Subcutaneous adipose tissue (tissue), 4 donors: ENCODE results near the gene ARHGAP1. TPM values are rescaled to one million over a fixed set of nuclear protein-coding genes. Genes with fewer than 3 reads are reported as not detected.

Source experiments
- CTCF ChIP-seq: fragments of 450-650 bp; IDR thresholded peaks from one replicate; pipeline ENCODE4 v1.5.1; 2016; ENCODE audit warnings: low read depth, mild to moderate bottlenecking, control low read depth, antibody characterized with exemption, moderate library complexity
- total RNA-seq, 4 donors: library from RNA; depleted of rRNA; stranded (reverse); fragments of >200 nt; gene quantifications; one replicate each; pipeline ENCODE4 v1.1.0, GENCODE V29; 2016

Gene ARHGAP1
- total RNA-seq, 4 donors from 2014 or later: 45.2 to 64.2 (median 52.9) TPM

- no peak for TF ChIP-seq CTCF
Observed at GRCh38 chr11:46692450-46692849, 8.0 kb downstream of the ARHGAP1 start.

DNA sequence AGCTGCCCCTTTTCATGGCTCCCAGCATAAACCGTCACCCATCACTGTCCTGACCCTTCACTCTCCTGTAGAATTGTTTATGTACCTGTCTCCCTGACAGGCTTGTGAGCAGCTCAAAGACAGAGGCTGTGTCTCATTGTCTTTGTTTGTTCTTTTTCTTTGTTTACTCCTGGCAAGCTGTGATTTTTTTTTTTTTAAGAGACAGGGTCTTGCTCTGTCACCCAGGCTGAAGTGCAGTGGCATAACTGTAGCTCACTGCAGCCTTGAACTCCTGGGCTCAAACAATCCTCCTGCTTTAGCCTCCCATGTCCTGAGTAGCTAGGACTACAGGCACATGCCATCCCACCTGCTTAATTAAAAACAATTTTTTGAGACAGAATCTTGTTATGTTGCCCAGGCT, 9.7 kb downstream of the ARHGAP1 start:
- TF ChIP-seq CTCF: no peak

- no peak for TF ChIP-seq CTCF
Observed at GRCh38 chr11:46686886-46687795, 13.3 kb downstream of the ARHGAP1 start.

- TF ChIP-seq CTCF: no peak
Observed at GRCh38 chr11:46684367-46684766, 16.1 kb downstream of the ARHGAP1 start.

DNA sequence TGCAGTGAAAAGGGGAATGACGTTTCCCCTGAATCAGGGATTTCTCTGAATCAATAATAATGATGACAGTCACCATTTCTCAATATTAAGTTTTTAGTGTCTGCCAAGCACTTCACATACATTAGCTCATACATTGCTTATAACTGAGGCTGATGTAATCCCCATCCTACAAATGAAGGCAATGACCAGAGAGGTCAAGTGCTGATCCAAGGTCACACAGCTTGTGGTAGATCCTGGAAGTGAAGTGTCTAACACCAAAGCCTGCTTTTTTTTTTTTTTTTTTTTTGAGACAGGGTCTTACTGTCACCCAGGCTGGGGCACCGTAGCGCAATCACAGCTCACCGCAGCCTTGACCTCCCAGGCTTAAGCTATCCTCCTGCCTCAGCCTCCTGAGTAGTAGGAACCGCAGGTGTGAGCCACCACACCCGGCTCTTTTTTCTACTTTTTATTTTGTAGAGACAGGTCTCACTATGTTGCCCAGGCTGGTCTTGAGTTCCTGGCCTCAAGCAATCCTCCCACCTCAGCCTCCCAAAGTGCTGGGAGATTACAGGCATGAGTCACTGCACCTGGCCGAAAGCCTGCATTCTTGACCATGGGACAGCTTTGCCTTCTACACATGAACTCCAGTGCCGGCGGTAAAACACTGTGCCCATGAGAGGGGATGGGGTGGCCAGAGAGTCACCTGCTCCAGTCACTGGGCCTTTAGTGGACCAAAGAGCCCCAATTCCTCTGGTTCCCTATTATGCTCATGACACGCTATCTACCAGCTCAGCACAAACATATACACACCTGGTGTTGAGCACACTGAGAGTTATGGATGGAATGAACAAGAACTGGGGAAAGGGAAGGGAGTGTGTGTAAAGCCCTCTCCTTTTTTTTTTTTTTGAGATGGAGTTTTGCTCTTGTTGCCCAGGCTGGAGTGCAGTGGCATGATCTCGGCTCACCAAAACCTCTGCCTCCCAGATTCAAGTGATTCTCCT, 17.4 kb downstream of the ARHGAP1 start:
- TF ChIP-seq CTCF: no peak

DNA sequence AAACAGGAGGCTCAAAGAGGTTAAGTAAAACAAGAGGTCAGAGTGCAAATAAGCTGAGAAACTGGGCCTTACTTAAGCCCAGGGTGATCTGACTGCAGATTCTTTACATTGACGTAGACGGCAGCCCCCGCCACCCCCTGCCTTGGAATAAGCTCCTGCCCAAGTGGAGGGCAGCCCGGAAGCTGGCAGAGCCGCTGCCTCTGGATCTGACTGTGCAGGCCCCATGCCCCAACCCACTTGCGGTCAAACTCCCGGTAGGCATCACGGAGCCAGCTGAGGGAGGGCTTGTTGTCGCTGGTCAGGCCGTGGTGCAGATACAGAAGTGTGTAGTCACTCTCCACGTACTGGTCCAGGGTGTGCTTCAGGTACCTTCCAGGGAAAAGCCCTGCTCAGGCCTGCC, 18.6 kb downstream of the ARHGAP1 start:
- no peak for TF ChIP-seq CTCF

DNA sequence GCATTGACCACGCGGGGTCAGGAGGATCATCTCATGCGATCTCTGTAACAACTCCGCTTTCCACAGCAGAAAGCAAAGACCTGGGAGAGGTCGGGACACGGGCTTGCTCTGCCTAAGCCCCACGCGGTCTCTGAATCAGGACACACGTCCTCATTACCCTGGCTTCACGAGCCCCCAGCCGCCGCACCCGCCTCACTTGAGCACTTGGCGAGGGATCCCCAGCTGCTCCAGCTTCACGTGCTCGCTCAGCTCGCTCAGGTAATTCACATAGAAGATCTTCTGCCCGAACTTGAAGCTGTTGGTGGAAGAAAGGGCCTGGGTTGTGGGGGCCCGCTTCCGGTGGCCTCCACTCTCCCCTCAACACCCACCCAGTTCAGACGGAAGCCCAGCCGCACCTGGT, 19.6 kb downstream of the ARHGAP1 start:
- no peak for TF ChIP-seq CTCF
